MM.1S (cell line): ENCODE data around the gene MSH5.
A peak's percentile ranks its signal among the peaks of the same experiment; 100 is the strongest.

ENCODE experiments used
- DNase-seq: peaks from one replicate; pipeline ENCODE4 v3.0.0-alpha.2; 2015
- H2AFZ ChIP-seq: fragments of 300-600 bp; sonication (generic); 2 replicates; pipeline ENCODE4 v1.6.0; 2016; ENCODE audit warnings: antibody characterized with exemption, low read length
- H3F3A ChIP-seq: fragments of 300-600 bp; sonication (generic); 2 replicates; pipeline ENCODE4 v1.6.1; 2016; ENCODE audit warnings: mild to moderate bottlenecking, antibody characterized with exemption, low read length, moderate library complexity, mixed read lengths; ENCODE audit not compliant: insufficient read depth
- H3K27ac ChIP-seq: fragments of 300-600 bp; sonication (generic); 2 replicates; pipeline ENCODE4 v1.5.1; 2016; ENCODE audit warnings: mild to moderate bottlenecking, low read length
- H3K27me3 ChIP-seq: fragments of 300-600 bp; sonication (generic); replicated peaks from 2 replicates; pipeline ENCODE4 v1.6.0; 2016; ENCODE audit warnings: low read length; ENCODE audit not compliant: insufficient read depth
- H3K36me3 ChIP-seq: fragments of 300-600 bp; sonication (generic); replicated peaks from 2 replicates; pipeline ENCODE4 v1.6.1; 2016; ENCODE audit warnings: mild to moderate bottlenecking, low read length, mixed read lengths; ENCODE audit not compliant: insufficient read depth
- H3K4me1 ChIP-seq: fragments of 300-600 bp; sonication (generic); 2 replicates; pipeline ENCODE4 v1.6.1; 2016; ENCODE audit warnings: low read length, mixed read lengths
- H3K4me2 ChIP-seq: fragments of 300-600 bp; sonication (generic); 2 replicates; pipeline ENCODE4 v1.6.0; 2016; ENCODE audit warnings: low read depth, low read length
- H3K4me3 ChIP-seq: fragments of 300-600 bp; sonication (generic); 2 replicates; pipeline ENCODE4 v1.5.1; 2016; ENCODE audit warnings: low read length, mixed read lengths
- H3K79me2 ChIP-seq: fragments of 300-600 bp; sonication (generic); 2 replicates; pipeline ENCODE4 v1.6.1; 2016; ENCODE audit warnings: mixed run types, low read length, mixed read lengths
- H3K9ac ChIP-seq: fragments of 300-600 bp; sonication (generic); 2 replicates; pipeline ENCODE4 v1.6.1; 2016; ENCODE audit warnings: low read length, mixed read lengths
- H3K9me2 ChIP-seq: fragments of 300-600 bp; sonication (generic); replicated peaks from 2 replicates; pipeline ENCODE4 v1.6.1; 2016; ENCODE audit warnings: mild to moderate bottlenecking, low read length, mixed read lengths; ENCODE audit not compliant: insufficient read depth
- H3K9me3 ChIP-seq: fragments of 300-600 bp; sonication (generic); replicated peaks from 2 replicates; pipeline ENCODE4 v1.6.1; 2016; ENCODE audit warnings: mild to moderate bottlenecking, low read length, mixed read lengths; ENCODE audit not compliant: insufficient read depth
- H4K20me1 ChIP-seq: fragments of 300-600 bp; sonication (generic); 2 replicates; pipeline ENCODE4 v1.6.1; 2016; ENCODE audit warnings: mild to moderate bottlenecking, low read length, moderate library complexity, mixed read lengths; ENCODE audit not compliant: insufficient read depth
- CTCF ChIP-seq: fragments of 300-600 bp; sonication (generic); IDR thresholded peaks from 2 replicates; pipeline ENCODE4 v1.5.1; 2016; ENCODE audit warnings: antibody characterized with exemption, low read length, mixed read lengths
- EZH2 ChIP-seq: fragments of 300-600 bp; sonication (generic); optimal IDR thresholded peaks from 2 replicates; pipeline ENCODE3; 2017; ENCODE audit warnings: low read depth, mild to moderate bottlenecking, antibody characterized with exemption, low read length, mixed read lengths
- EZH2phosphoT487 ChIP-seq: fragments of 300-600 bp; sonication (generic); IDR thresholded peaks from 2 replicates; pipeline ENCODE4 v1.6.1; 2018; ENCODE audit warnings: antibody characterized with exemption, low read length

MSH5 gene

DNA sequence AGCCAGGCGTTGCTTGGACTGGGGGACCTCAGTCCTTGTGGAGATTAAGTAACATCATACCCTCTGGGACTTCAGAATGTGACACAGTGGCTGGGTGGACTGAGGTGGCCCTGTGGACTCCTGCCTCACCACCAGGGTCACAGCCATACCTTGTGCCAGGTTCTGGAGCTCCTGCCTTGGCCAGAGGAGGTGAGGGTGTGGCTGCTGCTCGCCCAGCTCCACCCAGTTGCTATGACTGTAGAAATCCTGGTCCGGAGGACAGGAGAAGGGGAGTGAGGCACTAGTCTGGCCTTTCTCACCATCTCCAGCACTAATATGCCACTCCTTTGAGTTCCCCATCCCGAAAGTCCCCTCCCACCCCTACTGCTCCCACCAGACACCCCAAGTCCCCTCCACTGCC is 35.4 kb downstream of the MSH5 start:
- Histone ChIP-seq H3K9me2 (no peaks in the 10 kb centered on the region), H3K79me2 (peaks cover 18% of the 10 kb centered on the region), H3K4me1 (peaks cover 30% of the 10 kb centered on the region), H3K27ac (no peak overlapping the region), H3K9me3 (no peaks in the 10 kb centered on the region), H3K36me3 (0 out of 2 replicates have a peak, but pooled peaks cover under 1% of the 10 kb centered on the region), H2AFZ (no peak overlapping the region), H3F3A (peaks cover 36% of the 10 kb centered on the region), H3K4me2 (no peak overlapping the region), H3K4me3 (no peak overlapping the region), H3K27me3 (no peaks in the 10 kb centered on the region), H4K20me1 (no peaks in the 10 kb centered on the region), H3K9ac (no peak overlapping the region)
- TF ChIP-seq EZH2 (no peak), EZH2phosphoT487 (no peak), CTCF (no peak)
- no peak for DNase-seq

DNA sequence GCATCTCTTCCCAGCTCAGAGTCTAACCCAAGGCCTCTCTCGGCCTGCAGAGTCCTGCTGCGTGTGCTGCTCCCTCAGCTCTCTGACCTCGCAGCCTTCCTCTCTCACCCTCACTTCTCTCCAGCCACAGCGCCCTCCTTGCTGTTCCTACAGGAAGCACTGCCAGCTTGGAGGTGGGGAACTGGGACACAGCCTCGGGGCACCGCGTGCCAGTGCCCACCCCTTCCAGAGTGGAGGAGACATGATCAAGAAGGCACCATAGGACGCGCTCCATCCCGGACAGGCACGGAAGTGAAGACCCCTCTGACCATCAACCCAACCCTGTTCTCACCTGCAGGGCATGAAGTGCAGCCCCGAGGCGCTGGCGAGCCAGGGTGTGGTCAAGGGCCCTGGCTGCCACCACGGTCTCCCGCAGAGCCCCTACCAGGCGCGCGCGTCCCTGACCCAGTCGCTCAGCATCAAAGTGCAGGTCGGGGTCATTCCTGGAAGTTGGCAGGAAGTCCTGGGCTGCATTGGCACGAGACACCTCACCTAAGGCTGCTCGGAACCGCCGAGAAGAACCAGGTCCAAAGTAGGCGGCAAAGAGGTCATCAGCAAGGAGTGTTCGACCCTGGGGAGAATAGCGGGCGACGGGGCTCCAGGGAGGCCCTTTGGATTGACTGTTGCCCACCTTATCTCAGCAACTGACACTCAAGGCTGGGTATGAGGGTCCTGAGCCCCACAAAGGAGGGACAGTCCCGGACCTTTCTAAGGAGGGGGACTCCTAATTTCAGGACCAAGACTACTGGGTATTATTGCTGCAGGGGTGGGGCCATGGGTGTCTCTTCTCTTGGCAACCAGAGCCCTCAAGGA is 36.1 kb downstream of the MSH5 start:
- DNase-seq = no peak
- H3K4me2 ChIP-seq = peak overlapping the region; percentile 99
- H2AFZ ChIP-seq = no peak overlapping the region; the same call in 1 of the 2 replicates
- peaks cover 20% of the 10 kb centered on the region for H3K79me2 ChIP-seq
- no peaks in the 10 kb centered on the region for H3K9me2 ChIP-seq
- H3K36me3 ChIP-seq = 0 out of 2 replicates have a peak, but pooled peaks cover 3% of the 10 kb centered on the region
- H4K20me1 ChIP-seq = no peaks in the 10 kb centered on the region
- H3K9me3 ChIP-seq = no peaks in the 10 kb centered on the region
- peak overlapping the region; percentile 59 for H3K4me3 ChIP-seq
- peak overlapping the region; percentile 93 for H3K9ac ChIP-seq
- H3K27me3 ChIP-seq = no peaks in the 10 kb centered on the region
- peaks cover 30% of the 10 kb centered on the region for H3K4me1 ChIP-seq
- H3F3A ChIP-seq = peaks cover 36% of the 10 kb centered on the region
- TF ChIP-seq EZH2 (no peak), EZH2phosphoT487 (no peak), CTCF (no peak)
- H3K27ac ChIP-seq = peak overlapping the region; percentile 96

DNA sequence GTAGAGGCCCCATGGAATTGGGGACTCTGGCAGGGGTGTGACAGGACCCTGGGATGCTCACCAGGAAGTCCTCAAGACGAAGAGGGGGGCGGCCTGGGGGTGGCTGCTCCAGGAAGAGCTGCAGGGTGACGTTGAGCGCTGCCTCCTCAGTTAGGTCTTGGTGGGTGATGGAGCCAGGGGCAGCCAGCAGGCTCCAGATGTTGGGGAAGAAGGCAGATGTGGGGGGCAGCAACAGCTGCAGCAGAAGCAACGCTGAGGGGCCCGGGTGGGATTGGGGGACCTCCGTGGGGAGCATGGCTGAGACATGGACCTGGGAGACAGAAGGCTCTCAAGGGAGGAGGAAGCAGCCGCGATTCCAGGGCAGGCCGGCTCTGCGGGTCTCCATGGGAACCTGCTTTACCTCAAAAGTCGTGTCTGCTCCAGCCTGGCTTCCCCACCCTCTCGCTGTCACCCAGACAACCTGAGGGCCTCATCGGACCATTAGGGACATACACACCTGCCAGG is 36.7 kb downstream of the MSH5 start:
- Histone ChIP-seq H2AFZ (peak overlapping the region; percentile 32; the same call in 1 of the 2 replicates), H3K79me2 (peaks cover 27% of the 10 kb centered on the region), H3K4me1 (peaks cover 30% of the 10 kb centered on the region), H3K4me3 (peak overlapping the region; percentile 59), H3K9ac (peak overlapping the region; percentile 93), H3K36me3 (0 out of 2 replicates have a peak, but pooled peaks cover 3% of the 10 kb centered on the region), H3K4me2 (peak overlapping the region; percentile 99), H3F3A (peaks cover 33% of the 10 kb centered on the region), H3K9me3 (no peaks in the 10 kb centered on the region), H3K27ac (peak overlapping the region; percentile 96), H3K9me2 (no peaks in the 10 kb centered on the region), H4K20me1 (no peaks in the 10 kb centered on the region), H3K27me3 (no peaks in the 10 kb centered on the region)
- DNase-seq = no peak
- TF ChIP-seq EZH2phosphoT487 (no peak), EZH2 (no peak), CTCF (no peak)
